Smooth muscle cell (in vitro differentiated cells): ENCODE results near the gene KLC1. TPM values are rescaled to one million over a fixed set of nuclear protein-coding genes. Genes with fewer than 3 reads are reported as not detected.

Experiments
- DNase-seq: peaks from one replicate; lab custom pipeline; 2025; ENCODE audit not compliant: unreplicated experiment; lab: John Stamatoyannopoulos, UW
- H2AFZ ChIP-seq: fragments of 200-600 bp; sonication (generic); 2 replicates; pipeline ENCODE4 v1.6.0; 2016; ENCODE audit warnings: antibody characterized with exemption, low read depth, mild to moderate bottlenecking
- H3F3A ChIP-seq: fragments of 200-600 bp; sonication (generic); 2 replicates; pipeline ENCODE4 v1.6.0; 2017; ENCODE audit warnings: antibody characterized with exemption, low read depth
- H3K27ac ChIP-seq: fragments of 200-600 bp; sonication (generic); 2 replicates; pipeline ENCODE4 v1.5.1; 2016; ENCODE audit warnings: low read depth, mild to moderate bottlenecking
- H3K27me3 ChIP-seq: fragments of 200-600 bp; sonication (generic); 2 replicates; pipeline ENCODE4 v1.6.1; 2016; ENCODE audit warnings: low read depth, mild to moderate bottlenecking
- H3K36me3 ChIP-seq: fragments of 200-600 bp; sonication (generic); 2 replicates; pipeline ENCODE4 v1.5.1; 2016; ENCODE audit warnings: low read depth
- H3K4me1 ChIP-seq: fragments of 200-600 bp; sonication (generic); 2 replicates; pipeline ENCODE4 v1.5.1; 2016; ENCODE audit warnings: low read depth
- H3K4me2 ChIP-seq: fragments of 200-600 bp; sonication (generic); 2 replicates; pipeline ENCODE4 v1.6.0; 2016; ENCODE audit warnings: mild to moderate bottlenecking
- H3K4me3 ChIP-seq: fragments of 200-600 bp; sonication (generic); 2 replicates; pipeline ENCODE4 v1.5.1; 2016; ENCODE audit warnings: mild to moderate bottlenecking
- H3K79me2 ChIP-seq: fragments of 200-600 bp; sonication (generic); 2 replicates; pipeline ENCODE4 v1.6.0; 2016; ENCODE audit warnings: low read depth, mild to moderate bottlenecking
- H3K9ac ChIP-seq: fragments of 200-600 bp; sonication (generic); 2 replicates; pipeline ENCODE4 v1.6.0; 2016; ENCODE audit warnings: low read depth
- H3K9me3 ChIP-seq: fragments of 200-600 bp; sonication (generic); replicated peaks from 2 replicates; pipeline ENCODE4 v1.5.1; 2016; ENCODE audit warnings: low read depth
- H4K20me1 ChIP-seq: fragments of 200-600 bp; sonication (generic); 2 replicates; pipeline ENCODE4 v1.6.0; 2016; ENCODE audit warnings: low read depth
- WGBS: methylation state at CpG from one replicate; pipeline ENCODE4 v1.1.7; 2016; ENCODE audit warnings: low lambda C conversion rate; 5-methylcytosine and 5-hydroxymethylcytosine counted together
- polyA plus RNA-seq: library from polyadenylated mRNA; unstranded; fragments of >200 nt; fragmentation: Nextera tagmentation; extraction: Ambion mirVana; gene quantifications from 2 replicates; pipeline ENCODE4 v1.2.1, GENCODE V29; 2016
- total RNA-seq: library from RNA; depleted of rRNA; stranded (reverse); fragments of >200 nt; gene quantifications from 2 replicates; pipeline ENCODE4 v1.2.3, GENCODE V29; 2014
- TF ChIP-seq, protein P1 (sequence below): fragments of 200-600 bp; sonication (generic); IDR thresholded peaks from 2 replicates; pipeline ENCODE4 v1.5.1; 2017; ENCODE audit warnings: borderline replicate concordance, mild to moderate bottlenecking, antibody characterized with exemption; ENCODE audit not compliant: insufficient read depth, poor library complexity, severe bottlenecking

Gene KLC1
- total and polyA plus RNA-seq, 2 experiments from 2014 or later, result 167 to 224 TPM

DNA sequence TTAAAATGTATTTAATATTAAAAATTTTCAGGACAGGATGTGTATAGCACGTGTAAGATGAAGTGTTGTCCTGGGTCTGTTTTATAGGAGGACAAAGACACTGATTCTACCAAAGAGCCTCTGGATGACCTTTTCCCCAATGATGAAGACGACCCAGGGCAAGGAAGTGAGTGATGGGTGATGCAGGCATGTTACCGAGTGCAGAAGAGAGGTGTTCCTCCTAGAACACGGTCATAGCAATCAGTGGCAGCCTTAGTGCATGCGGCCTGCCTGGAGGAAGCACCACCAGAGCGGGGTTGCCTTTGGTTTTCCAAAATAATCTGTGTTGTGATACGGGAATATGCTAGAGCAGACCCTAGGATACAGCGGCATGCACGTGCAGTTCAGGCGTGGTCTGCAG, 33.0 kb downstream of the KLC1 start:
- Histone ChIP-seq H3F3A (no peaks in the 10 kb centered on the region), H3K27me3 (no peaks in the 10 kb centered on the region), H2AFZ (no peak overlapping the region), H3K9ac (no peak overlapping the region), H3K79me2 (peaks cover 65% of the 10 kb centered on the region), H4K20me1 (peaks cover 100% of the 10 kb centered on the region), H3K9me3 (no peaks in the 10 kb centered on the region), H3K36me3 (no peaks in the 10 kb centered on the region), H3K27ac (no peak overlapping the region), H3K4me2 (no peak overlapping the region), H3K4me1 (no peaks in the 10 kb centered on the region), H3K4me3 (no peak overlapping the region)
- TF ChIP-seq, protein P1, sequence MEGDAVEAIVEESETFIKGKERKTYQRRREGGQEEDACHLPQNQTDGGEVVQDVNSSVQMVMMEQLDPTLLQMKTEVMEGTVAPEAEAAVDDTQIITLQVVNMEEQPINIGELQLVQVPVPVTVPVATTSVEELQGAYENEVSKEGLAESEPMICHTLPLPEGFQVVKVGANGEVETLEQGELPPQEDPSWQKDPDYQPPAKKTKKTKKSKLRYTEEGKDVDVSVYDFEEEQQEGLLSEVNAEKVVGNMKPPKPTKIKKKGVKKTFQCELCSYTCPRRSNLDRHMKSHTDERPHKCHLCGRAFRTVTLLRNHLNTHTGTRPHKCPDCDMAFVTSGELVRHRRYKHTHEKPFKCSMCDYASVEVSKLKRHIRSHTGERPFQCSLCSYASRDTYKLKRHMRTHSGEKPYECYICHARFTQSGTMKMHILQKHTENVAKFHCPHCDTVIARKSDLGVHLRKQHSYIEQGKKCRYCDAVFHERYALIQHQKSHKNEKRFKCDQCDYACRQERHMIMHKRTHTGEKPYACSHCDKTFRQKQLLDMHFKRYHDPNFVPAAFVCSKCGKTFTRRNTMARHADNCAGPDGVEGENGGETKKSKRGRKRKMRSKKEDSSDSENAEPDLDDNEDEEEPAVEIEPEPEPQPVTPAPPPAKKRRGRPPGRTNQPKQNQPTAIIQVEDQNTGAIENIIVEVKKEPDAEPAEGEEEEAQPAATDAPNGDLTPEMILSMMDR, result no peak
- WGBS, result 95% methylated on average over 10 of the region's 10 CpGs
- DNase-seq, result no peak

DNA sequence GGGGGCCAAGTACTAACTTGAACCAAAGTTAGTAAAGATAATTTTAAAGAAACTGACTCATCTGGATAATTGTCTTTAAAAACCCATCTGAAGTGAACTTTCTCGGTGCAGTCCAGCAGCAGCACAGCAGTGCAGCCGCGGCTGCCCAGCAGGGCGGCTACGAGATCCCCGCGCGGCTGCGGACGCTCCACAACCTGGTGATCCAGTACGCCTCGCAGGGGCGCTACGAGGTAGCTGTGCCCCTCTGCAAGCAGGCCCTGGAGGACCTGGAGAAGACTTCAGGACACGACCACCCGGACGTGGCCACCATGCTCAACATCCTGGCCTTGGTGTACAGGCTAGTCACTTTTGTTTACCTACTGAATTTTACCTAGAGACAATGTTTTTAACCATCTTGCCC, 33.6 kb downstream of the KLC1 start:
- no peak overlapping the region for H3K9ac ChIP-seq
- WGBS, result 87% methylated on average over 17 of the region's 17 CpGs
- no peak for DNase-seq
- no peak overlapping the region for H3K4me3 ChIP-seq
- peaks cover 66% of the 10 kb centered on the region for H3K79me2 ChIP-seq
- H3K9me3 ChIP-seq, result no peaks in the 10 kb centered on the region
- H3K27me3 ChIP-seq, result no peaks in the 10 kb centered on the region
- no peak overlapping the region for H3K27ac ChIP-seq
- H2AFZ ChIP-seq, result no peak overlapping the region
- no peaks in the 10 kb centered on the region for H3K4me1 ChIP-seq
- TF ChIP-seq, protein P1, result no peak
- H3K36me3 ChIP-seq, result peaks cover 2% of the 10 kb centered on the region
- H3K4me2 ChIP-seq, result no peak overlapping the region
- H4K20me1 ChIP-seq, result peaks cover 100% of the 10 kb centered on the region
- no peaks in the 10 kb centered on the region for H3F3A ChIP-seq

DNA sequence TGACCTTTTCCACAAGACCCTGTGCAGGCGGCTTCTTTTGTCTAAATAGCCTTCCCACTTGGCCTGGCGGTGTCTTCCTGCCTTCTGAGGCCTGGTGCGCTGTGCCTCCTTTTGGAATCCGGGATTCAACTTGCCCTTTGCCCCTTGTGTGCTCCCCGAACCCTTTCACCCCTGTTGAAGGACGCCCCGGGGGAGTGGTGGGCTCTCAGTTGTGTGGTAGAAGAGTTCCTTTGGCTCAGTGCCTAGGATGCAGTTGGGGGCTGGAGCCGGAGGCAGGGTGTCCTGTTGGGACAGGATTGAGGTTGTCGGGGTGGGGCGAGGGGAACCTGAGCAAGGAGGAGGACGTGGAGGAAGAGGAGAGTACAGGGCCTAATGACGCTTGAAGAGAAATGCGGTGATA, 34.5 kb downstream of the KLC1 start:
- peak overlapping the region; percentile 29 for H3K4me2 ChIP-seq
- H3K4me1 ChIP-seq, result no peaks in the 10 kb centered on the region
- H3K9me3 ChIP-seq, result no peaks in the 10 kb centered on the region
- H3K27me3 ChIP-seq, result no peaks in the 10 kb centered on the region
- peaks cover 100% of the 10 kb centered on the region for H4K20me1 ChIP-seq
- peaks cover 7% of the 10 kb centered on the region for H3K36me3 ChIP-seq
- WGBS, result 96% methylated on average over 13 of the region's 13 CpGs
- H2AFZ ChIP-seq, result no peak overlapping the region
- TF ChIP-seq, protein P1, result no peak
- DNase-seq, result no peak
- no peak overlapping the region for H3K4me3 ChIP-seq
- H3F3A ChIP-seq, result no peaks in the 10 kb centered on the region
- H3K79me2 ChIP-seq, result peaks cover 67% of the 10 kb centered on the region
- peak overlapping the region; percentile 47 for H3K9ac ChIP-seq
- peak overlapping the region; percentile 79 for H3K27ac ChIP-seq

DNA sequence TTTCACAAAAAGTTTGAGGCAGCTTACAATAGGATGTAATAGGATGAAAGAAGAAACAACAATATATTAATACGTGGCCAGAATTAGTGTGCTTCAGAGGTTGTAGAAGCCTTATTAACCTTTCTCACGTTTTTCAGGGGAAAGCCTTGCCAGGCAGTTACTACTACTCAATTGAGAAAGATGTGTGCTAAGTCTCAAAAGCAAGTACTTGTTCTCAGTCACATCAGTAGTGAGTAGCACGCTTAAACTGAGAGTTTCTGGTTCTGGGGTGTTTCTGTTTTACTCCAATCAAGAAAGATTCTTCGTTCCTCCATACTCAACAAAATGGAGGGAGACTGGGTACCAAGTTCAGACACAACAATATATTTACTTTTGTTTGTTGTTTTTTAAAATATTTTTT, 38.7 kb downstream of the KLC1 start:
- Histone ChIP-seq H3K36me3 (peaks cover 29% of the 10 kb centered on the region), H3K79me2 (peaks cover 43% of the 10 kb centered on the region), H3K4me3 (no peak overlapping the region), H3K4me1 (no peaks in the 10 kb centered on the region), H4K20me1 (peaks cover 98% of the 10 kb centered on the region), H2AFZ (no peak overlapping the region), H3K9ac (no peak overlapping the region), H3K4me2 (no peak overlapping the region), H3K27me3 (no peaks in the 10 kb centered on the region), H3K9me3 (no peaks in the 10 kb centered on the region), H3K27ac (no peak overlapping the region), H3F3A (no peaks in the 10 kb centered on the region)
- DNase-seq, result no peak
- TF ChIP-seq, protein P1, result no peak
- 97% methylated on average over 4 of the region's 4 CpGs for WGBS
